VCaP (cell line): ENCODE results near the gene NANS.
A peak's percentile ranks its signal among the peaks of the same experiment; 100 is the strongest.

ENCODE experiments used
- H3K27ac ChIP-seq: fragments of 450-650 bp; 2 replicates; pipeline ENCODE4 v1.5.1; 2017
- TF ChIP-seq, protein P1 (sequence below): fragments of 450-650 bp; conservative IDR thresholded peaks from 2 replicates; pipeline ENCODE4 v1.5.1; 2017; ENCODE audit warnings: mild to moderate bottlenecking, moderate library complexity

NANS gene

GRCh38 chr9:98081477-98082219 lies 25.1 kb downstream of the NANS start:
- TF ChIP-seq, protein P1, sequence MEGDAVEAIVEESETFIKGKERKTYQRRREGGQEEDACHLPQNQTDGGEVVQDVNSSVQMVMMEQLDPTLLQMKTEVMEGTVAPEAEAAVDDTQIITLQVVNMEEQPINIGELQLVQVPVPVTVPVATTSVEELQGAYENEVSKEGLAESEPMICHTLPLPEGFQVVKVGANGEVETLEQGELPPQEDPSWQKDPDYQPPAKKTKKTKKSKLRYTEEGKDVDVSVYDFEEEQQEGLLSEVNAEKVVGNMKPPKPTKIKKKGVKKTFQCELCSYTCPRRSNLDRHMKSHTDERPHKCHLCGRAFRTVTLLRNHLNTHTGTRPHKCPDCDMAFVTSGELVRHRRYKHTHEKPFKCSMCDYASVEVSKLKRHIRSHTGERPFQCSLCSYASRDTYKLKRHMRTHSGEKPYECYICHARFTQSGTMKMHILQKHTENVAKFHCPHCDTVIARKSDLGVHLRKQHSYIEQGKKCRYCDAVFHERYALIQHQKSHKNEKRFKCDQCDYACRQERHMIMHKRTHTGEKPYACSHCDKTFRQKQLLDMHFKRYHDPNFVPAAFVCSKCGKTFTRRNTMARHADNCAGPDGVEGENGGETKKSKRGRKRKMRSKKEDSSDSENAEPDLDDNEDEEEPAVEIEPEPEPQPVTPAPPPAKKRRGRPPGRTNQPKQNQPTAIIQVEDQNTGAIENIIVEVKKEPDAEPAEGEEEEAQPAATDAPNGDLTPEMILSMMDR, result no peak
- peak overlapping the region; percentile 84 for H3K27ac ChIP-seq

- TF ChIP-seq, protein P1, result no peak
- peak overlapping the region; percentile 84 for H3K27ac ChIP-seq
Measured at GRCh38 chr9:98083061-98083501, 26.5 kb downstream of the NANS start.

- TF ChIP-seq, protein P1, result no peak
- peak overlapping the region; percentile 84 for H3K27ac ChIP-seq
Measured at GRCh38 chr9:98083566-98084183, 27.1 kb downstream of the NANS start.

DNA sequence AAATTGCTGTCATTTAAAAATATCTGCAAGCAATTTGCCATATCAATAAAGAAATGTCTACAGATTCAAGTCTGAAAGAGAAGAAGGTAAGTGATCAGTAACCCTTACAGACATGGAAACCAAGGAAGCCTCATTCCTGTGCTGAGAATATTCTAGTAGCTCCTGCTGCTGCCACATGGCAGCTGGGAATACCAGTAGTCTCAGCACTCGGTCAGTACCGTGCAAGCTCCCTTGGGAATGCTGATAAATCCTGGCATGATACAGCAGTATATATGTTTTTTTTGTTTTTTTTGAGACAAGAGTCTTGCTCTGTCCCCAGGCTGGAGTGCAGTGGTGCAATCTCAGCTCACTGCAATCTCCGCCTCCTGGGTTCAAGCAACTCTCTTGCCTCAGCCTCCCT lies 27.9 kb downstream of the NANS start:
- TF ChIP-seq, protein P1, result no peak
- peak overlapping the region; percentile 84; the same call in 1 of the 2 replicates for H3K27ac ChIP-seq

- TF ChIP-seq, protein P1, result no peak
- no peak overlapping the region for H3K27ac ChIP-seq
Measured at GRCh38 chr9:98085058-98085457, 28.5 kb downstream of the NANS start.

DNA sequence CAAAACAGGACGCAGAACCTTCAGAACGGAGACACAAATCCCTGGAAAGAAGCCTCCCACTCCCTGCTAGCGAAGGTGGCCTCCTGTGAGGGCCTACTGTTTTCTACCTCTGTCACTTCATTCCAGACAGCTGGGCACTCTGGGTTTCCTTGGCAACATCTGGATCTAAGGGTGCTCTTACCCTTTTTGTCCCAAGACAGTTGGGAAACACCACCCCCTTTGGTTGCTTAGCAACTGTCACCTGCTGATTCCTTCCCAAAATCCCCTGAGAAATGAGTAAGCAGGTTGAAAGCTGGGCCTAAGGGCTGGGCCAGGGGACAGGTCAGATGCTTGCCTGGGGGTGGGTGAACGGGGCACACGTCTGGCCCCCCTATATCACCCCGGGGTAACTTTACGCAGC lies 29.4 kb downstream of the NANS start:
- TF ChIP-seq, protein P1, result no peak
- H3K27ac ChIP-seq, result no peak overlapping the region

DNA sequence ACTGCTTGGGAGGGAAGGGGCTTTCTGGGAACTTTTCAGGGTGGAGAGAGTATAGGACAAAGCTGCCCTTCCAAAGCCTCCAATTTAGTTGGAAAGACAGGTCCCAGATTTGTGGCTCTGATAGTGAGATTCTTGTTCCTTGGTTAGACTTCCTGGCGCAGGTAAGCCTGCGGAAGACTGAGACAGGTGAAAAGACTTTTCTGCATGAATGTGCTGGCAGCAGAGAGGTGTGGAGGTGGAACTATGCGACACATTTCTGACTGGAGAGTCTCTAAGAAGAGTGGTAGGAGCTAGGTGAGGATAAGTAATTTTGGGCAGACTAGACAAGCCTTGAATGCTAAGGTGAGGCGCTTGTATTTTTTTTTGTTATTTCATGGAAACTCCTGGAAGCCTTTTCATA lies 29.9 kb downstream of the NANS start:
- TF ChIP-seq, protein P1, result no peak
- H3K27ac ChIP-seq, result no peak overlapping the region
